ENCODE measurements around the gene BBC3.

Gene BBC3

DNA sequence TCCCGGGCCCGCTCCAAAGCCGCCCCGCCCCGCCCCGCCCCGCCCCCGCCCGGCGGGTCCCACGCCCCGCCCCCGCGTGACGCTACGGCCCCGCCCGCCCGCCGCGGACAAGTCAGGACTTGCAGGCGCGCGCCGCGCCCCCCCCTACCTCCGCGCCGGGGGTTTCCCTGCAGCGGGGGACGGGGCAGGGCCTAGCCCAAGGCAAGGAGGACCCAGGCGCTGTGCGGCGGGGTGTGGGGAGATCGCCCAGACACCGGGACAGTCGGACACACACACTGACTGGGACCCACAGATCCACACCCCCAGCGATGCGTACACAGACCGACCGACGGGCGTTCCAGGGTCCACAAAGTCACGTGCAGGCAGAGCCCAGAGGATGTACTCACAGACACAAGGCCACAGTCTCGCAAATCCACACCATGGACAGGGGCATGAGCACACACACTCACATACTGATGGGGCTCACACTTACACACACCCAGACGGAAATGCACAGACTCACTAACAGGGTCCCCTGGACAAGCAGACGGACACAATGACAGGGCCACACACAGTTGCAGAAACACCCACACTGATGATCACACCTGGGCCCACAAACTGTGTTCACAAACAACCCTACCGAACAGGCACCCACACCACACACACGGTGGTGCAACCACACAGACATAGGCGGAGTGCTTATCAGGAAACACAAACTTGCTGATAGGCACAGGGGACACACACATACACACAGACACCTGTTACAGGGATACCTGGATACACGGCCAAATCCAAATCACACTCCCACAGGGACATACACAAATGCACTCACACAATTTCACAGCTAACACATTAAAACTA, 436 bp upstream of the BBC3 start:
- DNase-seq (ENCODE audit: low read depth, low spot score), result no peak

DNA sequence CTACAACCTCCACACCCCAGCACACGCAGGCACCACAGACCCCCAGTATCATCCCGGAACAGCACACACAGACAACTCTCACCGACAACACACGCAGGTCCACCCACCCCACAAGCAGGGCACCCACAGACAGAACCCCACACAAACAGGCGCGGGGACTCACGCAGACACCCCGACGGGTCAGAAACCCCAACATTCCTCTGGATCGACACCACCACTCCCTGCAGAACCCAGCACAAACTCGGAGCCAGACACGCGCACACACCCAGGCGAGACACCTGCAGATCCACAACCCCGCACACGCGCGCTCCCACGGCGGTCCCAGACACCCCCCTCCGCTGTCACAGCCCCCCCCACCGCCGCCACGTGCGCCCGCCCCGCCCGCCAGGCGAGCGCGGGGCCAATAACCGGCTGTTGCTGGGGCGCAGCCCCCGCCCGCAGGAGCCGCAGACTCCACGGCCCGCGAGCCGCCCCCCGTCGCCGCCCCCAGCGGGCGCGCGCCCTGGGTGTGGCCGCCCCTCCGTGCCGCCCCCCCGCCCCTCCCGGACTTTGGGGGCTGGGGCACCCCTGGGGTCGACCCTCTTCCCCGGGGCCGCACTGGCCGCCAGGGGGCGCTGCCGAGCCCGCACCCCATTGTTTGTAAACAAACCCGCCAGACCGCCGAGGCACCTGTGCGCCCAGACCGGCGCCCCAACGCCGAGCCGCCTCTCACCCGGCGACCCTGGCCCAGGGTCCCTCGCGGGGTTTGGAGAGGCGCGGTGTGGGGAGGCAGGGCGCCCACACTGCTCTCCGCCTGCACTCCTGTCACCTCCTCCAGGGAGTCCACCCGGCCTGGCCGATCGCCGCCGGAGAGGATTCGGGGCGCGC, 712 bp downstream of the BBC3 start:
- no peak for DNase-seq (ENCODE audit: low read depth, low spot score)

DNA sequence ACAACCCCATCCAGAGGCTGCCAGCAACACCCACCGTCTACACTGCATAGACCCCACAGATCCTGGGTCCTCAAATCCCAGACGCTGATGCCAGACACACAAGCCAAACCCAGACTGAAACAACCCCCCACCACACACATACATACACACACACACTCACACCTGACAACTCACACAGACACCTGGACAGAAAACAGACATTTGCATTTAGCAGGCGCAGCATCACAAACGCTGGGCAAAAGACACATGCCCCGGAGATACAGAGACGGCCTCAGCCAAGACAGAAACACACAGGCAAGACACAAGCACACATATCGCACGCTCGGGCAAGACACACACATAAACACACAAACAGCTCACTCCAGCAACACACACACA, 1.3 kb downstream of the BBC3 start:
- no peak for DNase-seq (ENCODE audit: low read depth, low spot score)

DNA sequence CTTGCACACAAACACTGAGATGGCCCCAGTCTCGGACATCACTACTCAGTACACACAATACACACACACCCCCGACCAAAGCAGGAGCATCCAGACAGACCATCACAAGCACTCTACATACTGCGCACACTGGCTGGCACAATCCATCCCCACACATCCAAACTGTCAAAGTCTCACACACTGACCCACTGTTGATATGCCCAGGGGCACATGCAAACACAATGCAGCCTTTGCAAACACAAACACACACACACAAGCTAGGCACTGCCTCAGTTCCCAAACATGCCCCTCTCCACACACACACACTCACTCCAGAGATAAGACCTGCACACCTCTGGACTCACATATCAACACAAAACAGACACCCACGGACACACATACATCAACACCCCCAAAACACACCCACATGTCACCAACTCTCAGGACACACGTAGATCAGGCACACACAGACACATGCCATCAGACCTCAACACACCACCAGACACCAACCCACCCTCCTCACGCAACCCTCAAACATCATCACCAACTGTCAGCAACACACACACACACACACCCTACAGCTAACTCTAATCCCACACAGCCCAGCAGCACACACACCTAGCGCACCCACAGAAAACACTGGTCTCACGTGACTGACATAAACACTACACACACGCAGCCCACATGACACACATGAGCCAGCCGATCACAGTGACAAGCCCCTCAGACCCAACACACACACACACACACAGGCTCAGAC, 1.9 kb downstream of the BBC3 start:
- DNase-seq (ENCODE audit: low read depth, low spot score), result no peak

DNA sequence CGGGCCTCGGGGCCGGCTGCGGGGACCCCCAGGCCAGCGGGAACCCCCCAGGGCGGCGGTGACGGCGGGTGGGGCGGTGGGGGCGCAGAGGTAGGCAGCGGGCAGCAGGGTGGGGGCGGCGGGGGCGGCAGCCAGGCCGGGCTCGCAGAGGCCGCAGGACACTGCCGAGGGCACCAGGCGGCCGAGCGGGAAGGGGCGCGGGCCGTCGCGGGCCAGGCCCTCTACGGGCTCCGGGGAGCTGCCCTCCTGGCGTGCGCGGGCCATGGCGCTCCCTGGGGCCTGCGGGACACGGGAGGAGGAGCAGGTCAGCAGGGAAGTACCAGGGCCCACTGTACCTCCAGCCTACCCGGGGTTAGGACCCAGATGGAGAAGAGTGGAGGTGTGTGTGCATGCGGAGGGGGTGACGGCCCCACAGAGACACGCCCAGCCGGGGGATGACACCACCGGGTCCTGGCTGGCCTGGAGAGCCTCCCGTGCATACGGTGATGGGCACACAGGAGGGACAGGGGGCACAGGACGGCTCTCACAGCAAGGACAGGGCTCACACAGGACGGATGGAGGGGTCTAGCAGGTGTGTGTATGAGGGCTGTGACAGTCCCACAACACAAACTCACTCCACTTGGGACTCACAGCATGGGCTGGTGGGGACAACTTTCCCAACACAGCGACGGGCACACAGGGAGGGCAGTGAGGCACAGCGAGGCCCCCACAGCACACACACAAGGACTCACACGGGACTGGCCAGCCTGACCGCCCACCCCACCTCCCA, 2.6 kb downstream of the BBC3 start:
- no peak for DNase-seq (ENCODE audit: low read depth, low spot score)

DNA sequence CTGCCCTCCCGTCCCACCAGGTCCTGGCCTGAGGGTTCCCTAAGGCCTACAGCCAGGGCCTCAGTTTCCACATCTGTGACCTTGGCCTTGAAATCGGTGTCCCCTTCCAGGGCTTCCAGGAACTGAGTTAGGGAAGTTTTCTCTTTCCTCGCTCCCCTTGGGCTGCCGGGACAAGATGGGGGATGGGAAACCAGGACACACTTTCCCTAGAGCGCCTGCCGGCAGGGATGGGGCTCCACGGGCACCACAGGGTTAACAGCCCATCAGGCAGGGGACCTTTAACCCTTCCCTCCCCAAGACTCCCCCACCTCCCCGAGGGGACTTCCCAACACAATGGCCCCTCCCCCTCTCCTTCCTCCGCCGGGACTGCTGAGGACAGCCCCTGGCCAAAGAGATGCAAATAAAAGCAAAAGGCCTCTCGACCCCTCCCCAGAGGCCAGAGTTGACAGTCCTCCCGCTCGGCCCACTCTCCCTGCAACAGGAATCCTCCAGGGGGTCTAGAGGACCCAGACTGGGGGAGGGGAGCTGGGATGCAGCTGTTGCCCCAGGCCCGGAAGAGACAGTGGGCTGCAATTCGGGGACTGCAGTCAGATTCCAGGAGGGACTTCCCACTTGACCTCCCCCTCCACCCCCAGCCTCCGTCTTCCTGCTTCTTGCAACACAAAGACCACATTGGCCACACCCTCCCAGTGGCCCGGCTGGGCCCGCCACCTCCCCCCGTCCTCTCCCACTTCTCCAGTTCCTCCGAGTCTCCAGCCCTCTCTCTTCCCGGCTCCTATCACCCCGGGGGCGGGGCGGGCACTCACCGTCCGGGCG, 3.4 kb downstream of the BBC3 start:
- peak; percentile 75 for DNase-seq (ENCODE audit: low read depth, low spot score)

DNA sequence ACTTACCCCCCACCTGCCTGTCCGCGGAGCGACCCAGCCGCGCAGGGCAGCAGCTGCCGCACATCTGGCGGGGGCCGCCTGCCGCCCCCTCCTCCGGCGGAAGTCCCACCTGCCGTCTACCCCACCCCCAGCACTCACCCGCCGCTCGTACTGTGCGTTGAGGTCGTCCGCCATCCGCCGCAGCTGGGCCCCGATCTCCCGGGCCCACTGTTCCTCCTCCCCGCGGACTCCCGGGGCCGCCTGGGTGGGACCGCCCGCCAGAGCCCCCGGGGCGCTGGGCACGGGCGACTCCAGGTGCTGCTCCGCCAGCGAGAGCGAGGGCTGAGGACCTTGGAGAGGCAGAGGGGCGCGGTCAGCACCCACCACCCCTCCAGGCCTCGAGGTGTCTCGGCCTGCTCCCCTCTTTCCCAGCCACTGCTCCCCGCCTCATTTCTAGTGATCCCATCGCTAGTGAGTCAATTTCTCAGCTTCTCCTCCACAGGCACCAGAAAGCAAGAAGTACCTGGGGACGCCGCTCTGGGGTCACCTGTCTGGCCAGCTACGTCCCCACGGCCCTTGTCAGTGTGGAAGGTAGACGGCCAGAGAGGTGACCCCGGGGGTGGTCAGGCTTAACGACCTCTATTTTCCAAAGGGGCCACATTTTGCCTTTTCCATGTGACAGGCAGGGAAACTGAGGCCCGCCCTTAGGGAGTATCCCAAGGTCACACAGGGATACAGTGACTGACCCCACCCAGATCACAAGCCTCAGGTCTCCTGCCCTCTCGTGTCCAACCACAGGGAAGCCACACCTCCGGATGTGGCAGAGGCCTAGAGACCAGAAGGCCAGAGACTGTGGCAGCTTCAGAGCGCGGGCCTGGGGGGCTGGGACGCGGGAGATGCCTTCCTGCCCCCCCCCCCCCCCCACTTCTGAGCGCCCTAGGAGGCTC, 4.3 kb downstream of the BBC3 start:
- DNase-seq (ENCODE audit: low read depth, low spot score), result no peak

DNA sequence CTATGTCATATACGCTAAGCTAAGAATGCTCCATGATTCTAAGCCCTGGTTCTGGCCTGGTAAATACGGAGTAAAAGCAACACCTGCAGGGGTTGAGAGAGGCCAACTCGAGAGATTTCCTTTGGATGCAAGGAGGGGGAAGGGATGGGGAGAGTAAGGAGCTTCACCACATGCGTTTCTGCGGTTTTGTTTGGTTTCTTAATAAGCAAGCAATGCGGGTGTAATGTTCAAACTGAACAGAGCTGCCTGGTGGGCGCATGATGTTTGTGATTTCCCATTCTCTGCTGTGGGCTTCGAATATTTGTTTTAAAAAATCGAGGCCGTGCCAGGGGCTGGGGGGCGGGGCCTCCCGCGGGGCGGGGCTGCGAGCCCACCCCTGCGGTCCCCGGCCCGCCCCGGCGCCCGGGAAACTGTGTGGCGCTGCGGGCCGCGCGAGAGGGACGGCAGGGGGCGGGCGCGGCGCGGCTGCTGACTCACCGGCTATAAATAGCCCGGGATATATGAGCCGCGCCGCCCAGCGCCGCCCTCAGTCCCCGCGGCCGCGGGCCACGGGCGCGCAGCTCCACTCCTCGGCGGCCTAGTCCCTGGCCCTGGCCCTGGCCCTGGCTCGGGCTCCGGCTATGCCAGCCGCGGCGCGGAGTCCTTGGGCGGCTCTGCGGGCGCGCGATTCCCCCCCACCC, 5.1 kb downstream of the BBC3 start:
- peak; percentile 69 for DNase-seq (ENCODE audit: low read depth, low spot score)

DNA sequence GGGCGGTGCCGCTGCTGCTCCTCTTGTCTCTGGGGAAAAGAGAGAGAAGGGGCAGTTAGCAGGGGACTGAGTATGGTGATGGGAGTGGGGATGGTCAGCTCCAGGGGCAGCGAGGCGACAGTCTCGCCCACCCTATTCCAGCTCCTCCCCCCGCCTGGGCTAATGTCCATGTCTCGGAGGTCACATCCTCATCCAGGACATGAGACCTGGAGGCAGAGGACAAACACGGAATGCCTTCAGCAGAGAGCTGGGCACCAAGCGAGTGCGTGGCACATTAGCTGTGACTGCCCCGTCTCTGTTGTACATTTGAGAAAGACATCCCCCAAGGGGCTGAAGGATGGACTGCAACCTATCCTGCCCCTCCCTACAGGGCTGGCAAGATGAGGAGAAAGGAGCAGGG, 9.1 kb downstream of the BBC3 start:
- DNase-seq (ENCODE audit: low read depth, low spot score), result no peak

DNA sequence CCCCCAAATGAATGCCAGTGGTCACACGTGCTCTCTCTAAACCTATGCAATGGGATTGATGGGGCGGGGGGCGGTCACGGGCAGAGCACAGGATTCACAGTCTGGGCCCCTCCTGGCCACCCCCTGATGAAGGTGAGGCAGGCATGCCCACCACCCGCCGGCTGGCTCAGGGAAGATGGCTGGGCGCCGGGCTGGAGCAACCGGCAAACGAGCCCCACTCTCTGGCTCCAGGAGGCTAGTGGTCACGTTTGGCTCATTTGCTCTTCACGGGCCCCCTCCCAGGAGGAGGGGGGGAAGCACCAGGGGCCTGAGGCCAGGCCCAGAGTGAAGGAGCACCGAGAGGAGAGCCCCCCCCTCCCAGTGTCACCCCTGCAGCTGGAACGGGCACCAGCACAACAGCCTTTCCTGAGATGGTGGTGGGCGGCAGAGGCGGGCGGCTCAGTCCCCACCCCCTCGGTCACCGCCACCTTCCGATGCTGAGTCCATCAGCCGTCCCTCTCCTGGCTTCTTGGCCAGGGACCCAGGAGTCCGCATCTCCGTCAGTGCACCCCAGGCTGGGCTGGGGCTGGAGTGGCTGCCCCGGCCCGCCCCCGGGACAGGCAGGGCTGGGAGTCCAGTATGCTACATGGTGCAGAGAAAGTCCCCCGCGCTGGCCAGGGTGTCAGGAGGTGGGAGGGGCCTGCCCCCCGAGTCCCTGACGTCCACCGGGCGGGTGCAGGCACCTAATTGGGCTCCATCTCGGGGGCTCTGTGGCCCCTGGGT, 9.7 kb downstream of the BBC3 start:
- DNase-seq (ENCODE audit: low read depth, low spot score), result no peak

DNA sequence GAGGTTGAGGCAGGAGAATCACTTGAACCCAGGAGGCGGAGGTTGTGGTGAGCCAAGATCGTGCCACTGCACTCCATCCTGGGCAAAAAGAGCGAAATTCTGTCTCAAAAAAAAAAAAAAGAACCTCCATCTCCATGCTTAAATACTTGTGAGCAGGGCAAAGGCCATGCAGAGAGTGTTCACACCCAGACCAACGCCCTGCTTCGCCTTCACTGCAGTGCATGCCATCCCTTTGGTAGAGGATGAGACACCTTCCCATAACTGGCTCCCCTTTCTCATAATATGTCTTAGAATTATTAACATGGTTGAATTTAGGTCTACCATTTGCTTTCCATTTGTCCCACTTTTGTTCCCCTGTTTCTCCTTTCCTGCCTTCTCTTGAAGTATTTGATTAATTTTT, 15.4 kb downstream of the BBC3 start:
- no peak for DNase-seq (ENCODE audit: low read depth, low spot score)

DNA sequence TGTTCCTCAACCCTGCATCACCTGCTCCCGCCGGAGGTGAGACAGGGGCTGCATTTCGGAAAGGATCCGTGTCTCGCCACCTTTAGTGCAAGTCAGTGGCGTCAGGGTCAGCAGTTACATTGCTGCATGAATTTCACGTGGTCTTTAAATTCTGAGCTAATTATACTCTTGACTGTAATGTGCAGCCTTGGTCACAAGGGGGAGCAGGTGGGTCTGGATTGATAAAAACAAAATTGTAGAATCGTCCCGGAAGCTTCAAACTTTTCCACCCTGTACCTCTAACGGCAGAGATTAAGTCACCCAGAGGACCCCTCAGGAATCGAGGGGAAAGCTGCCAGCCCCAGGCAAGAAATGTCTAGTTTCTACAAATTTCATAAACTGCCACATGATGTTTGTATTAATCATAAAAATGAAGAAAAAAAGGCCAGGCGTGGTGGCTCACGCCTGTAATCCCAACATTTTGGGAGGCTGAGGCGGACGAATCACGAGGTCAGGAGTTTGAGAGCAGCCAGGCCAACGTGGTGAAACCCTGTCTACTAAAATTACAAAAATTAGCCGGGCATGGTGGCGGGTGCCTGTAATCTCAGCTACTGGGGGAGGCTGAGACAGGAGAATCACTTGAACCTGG, 20.2 kb downstream of the BBC3 start:
- DNase-seq (ENCODE audit: low read depth, low spot score), result peak; percentile 68

DNA sequence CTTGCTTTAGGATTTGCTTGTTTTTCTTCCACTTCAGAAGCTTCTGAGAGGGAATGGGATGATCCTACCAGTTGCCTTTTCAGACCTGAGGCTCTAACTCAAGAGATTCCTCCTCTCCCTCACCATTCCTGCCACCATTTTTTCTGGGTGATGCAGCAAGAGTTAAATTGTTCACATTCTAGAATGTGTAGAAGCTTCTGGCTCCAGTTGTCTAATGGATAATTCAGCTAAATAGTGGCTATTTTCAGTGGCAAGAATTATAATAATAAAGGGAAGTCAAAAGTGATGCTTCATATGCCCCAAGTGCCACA, 20.9 kb downstream of the BBC3 start:
- DNase-seq (ENCODE audit: low read depth, low spot score), result no peak

DNA sequence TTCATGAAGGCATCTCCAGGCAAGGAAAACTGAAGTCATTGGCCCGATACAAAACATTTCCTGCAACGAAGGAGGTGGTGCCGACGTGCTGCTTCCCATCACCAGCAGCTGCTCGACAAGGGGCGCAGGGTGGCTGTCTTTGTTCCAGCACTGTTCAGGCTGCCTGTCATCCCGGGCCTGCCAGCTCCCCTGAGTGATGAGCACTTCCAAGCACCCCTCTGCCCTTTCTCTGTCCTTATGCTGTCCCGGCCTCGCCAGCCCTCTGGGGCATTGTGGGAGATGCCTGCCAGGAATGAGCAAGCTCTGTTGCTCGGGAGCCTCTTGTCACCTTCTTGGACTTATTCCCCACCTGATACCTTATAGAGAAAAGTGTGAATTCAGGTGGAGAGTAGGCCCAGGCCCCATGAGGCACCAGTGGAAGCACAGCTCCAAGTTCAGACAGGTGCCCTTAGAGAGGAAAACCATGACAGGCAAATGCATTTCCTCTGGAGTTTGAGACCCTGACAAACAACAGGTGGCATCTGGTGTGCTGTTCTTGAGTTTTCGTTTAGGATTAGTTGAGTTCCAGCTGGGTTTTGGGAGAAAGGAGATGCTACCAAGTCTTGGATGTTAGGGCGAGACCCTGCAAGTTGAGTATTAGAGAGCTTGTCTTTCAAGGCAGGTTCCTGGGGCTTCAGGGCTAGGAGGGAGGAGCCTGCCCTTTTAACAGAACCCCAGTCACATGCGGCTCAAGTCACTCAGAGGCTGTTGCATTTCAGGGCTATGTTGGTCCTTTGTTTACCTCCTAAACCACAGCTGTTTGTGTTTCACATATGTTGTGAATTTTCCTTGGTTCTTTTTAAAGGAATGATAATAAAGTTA, 21.4 kb downstream of the BBC3 start:
- DNase-seq (ENCODE audit: low read depth, low spot score), result no peak

DNA sequence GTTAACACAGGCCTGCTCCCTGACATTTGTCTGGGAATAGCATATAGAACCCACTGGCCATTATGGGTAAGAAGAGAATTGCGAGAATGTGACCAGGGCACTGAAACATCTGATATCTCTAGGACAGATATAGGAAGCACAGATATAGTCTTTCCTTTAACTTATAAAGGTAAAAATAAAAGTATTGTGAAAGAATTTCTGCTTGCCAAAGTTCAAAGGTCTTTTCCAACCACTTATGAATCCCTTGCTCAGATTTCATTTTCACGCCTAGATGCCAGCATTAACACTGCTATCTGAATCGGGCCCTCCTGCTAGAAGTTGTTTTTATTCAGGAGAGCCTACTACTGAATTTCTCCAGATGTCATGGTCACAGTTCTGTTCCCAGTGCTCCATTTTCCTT, 27.7 kb downstream of the BBC3 start:
- no peak for DNase-seq (ENCODE audit: low read depth, low spot score)

DNA sequence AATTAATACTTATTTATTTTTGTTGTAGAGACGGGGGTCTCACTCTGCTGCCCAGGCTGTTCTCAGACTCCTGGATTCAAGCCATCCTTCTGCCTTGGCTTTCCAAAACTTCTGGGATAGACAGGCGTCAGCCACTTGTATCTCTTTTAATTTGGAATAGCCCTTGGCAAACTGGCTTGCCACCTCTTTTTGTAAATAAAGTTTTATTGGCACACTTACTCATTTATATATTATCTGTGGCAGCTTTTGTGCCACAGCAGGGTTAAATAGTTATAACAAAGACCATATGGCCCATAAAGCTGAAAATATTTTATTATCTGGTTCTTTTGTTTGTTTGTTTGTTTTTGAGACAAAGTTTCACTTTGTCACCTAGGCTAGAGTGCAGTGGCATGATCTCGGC, 30.5 kb downstream of the BBC3 start:
- DNase-seq (ENCODE audit: low read depth, low spot score), result no peak

DNA sequence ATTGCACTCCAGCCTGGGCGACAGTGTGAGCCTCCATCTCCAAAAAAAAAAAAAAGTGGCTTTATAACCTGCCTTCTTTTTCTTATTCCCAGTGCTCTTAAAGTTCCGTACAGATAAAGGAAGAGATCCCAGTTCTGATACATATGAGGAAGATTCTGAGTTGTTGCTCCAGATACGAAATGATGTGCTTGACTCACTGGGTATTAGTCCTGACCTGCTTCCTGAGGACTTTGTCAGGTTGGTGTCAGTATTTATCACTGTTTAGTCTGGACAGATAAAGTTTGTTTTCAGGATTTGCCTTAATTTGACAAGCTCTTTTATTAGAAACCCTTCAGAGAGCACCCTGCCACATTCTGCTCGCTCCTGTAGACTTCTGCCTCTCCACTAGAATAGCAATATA, 33.9 kb downstream of the BBC3 start:
- DNase-seq (ENCODE audit: low read depth, low spot score), result no peak

All from smooth muscle cell of the brain vasculature (primary cell).